A673 (cell line): ENCODE measurements around the gene OBP2A.
"Not testable (repeated sequence)": the region's sequence is repeated elsewhere in the genome, so short reads cannot be mapped to it uniquely, and the experiment has no call there.

Experiments used
- CTCF ChIP-seq: fragments of 300-800, 200-600 bp; sonication (generic); conservative IDR thresholded peaks from 2 replicates; pipeline ENCODE4 v1.5.1; 2017; ENCODE audit warnings: low read depth, mild to moderate bottlenecking, antibody characterized with exemption, low read length, moderate library complexity, mixed read lengths
- EZH2 ChIP-seq: fragments of 200-600 bp; sonication (generic); IDR thresholded peaks from 2 replicates; pipeline ENCODE4 v1.6.1; 2017; ENCODE audit warnings: borderline replicate concordance, low read depth, mild to moderate bottlenecking, mixed read lengths, antibody characterized with exemption, low read length; ENCODE audit not compliant: poor library complexity, severe bottlenecking

GRCh38 chr9:135513906-135514305, 32.0 kb upstream of the OBP2A start:
- not testable (repeated sequence) for TF ChIP-seq CTCF, EZH2
